Measurements from ENCODE around the gene PPP2R3B.

- TF ChIP-seq, protein P1, sequence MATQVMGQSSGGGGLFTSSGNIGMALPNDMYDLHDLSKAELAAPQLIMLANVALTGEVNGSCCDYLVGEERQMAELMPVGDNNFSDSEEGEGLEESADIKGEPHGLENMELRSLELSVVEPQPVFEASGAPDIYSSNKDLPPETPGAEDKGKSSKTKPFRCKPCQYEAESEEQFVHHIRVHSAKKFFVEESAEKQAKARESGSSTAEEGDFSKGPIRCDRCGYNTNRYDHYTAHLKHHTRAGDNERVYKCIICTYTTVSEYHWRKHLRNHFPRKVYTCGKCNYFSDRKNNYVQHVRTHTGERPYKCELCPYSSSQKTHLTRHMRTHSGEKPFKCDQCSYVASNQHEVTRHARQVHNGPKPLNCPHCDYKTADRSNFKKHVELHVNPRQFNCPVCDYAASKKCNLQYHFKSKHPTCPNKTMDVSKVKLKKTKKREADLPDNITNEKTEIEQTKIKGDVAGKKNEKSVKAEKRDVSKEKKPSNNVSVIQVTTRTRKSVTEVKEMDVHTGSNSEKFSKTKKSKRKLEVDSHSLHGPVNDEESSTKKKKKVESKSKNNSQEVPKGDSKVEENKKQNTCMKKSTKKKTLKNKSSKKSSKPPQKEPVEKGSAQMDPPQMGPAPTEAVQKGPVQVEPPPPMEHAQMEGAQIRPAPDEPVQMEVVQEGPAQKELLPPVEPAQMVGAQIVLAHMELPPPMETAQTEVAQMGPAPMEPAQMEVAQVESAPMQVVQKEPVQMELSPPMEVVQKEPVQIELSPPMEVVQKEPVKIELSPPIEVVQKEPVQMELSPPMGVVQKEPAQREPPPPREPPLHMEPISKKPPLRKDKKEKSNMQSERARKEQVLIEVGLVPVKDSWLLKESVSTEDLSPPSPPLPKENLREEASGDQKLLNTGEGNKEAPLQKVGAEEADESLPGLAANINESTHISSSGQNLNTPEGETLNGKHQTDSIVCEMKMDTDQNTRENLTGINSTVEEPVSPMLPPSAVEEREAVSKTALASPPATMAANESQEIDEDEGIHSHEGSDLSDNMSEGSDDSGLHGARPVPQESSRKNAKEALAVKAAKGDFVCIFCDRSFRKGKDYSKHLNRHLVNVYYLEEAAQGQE (IDR thresholded peaks at IDR 0.05; ENCODE audit: insufficient read depth in 1 of 2, low read depth in 2 of 2, low read length in 2 of 2): no peak
- TF ChIP-seq POLR2AphosphoS5 (IDR thresholded peaks at IDR 0.05; ENCODE audit: low read depth, low read length) (no peak), TAF1 (IDR thresholded peaks at IDR 0.05; ENCODE audit: borderline replicate concordance, insufficient read depth, low read length) (no peak), SIN3A (IDR thresholded peaks at IDR 0.05; ENCODE audit: borderline replicate concordance, insufficient read depth, low read length) (no peak), FOXP2 (optimal IDR thresholded peaks at IDR 0.05; ENCODE audit: borderline replicate concordance, extremely low read depth, extremely low read length, insufficient read depth) (no peak)
Measured at GRCh38 chrX:331825-332495, 54.7 kb downstream of the PPP2R3B start.
